Stimulated activated CD4-positive, alpha-beta T cell treated with anti-CD3 and anti-CD28 coated beads, Interleukin-15, amount 100 ng/mL, for 24 hours (primary cell): Measurements from ENCODE around the gene CCDC150.
A peak's percentile ranks its signal among the peaks of the same experiment; 100 is the strongest.
"Not testable (repeated sequence)": the region's sequence is repeated elsewhere in the genome, so short reads cannot be mapped to it uniquely, and the experiment has no call there.

Experiments used
- DNase-seq: peaks from one replicate; pipeline ENCODE4 v3.0.0-alpha.2; 2020

The CCDC150 gene

DNA sequence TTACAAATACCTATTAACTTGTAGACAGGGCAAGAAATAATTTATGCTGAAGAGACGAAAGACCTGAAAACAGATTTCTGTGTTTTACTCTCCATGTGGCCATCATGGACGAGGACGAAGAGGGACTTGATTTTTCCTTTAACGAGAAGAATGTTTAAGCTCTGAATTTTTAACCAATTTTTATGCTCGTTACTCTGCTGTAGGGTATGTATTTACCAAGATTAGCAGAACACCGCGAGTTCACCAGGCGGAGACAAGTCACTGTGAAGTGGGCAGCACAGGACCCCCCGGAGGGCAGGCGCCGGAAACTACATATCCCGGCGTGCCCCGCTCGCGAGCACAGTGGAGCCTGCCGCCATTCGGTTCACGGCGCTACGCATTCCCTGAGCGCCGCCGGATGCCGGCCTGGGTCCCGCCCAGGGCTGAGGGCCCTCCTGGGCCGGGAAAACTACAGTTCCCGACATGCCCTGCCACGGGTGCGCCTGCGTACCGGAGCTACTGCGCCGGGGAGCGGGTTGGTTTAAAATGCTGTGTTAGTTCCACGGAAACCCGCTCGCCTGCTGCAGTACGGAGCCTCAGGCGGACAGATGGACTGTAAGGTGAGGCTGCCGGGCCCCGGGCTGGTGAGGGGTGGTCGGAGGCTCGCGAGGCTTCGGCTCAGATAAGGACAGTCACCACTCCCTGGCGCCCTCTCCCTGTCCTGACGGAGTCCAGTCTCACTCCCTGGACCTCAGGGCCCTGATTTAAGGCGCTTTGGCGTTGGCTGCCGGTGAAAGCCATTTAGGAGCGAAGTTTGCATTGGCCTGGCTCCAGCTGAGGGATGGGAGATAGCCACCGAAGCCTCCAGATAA, at the start of gene CCDC150:
Gene CCDC150, plus strand, starts transcription at position 536 of the 851 bp plus-strand sequence. Its CDS starts 52 bp downstream, at position 588.
- peak; percentile 96 for DNase-seq

- no peak for DNase-seq
Measured at GRCh38 chr2:196590286-196590685, 49.2 kb upstream of the CCDC150 start.

DNA sequence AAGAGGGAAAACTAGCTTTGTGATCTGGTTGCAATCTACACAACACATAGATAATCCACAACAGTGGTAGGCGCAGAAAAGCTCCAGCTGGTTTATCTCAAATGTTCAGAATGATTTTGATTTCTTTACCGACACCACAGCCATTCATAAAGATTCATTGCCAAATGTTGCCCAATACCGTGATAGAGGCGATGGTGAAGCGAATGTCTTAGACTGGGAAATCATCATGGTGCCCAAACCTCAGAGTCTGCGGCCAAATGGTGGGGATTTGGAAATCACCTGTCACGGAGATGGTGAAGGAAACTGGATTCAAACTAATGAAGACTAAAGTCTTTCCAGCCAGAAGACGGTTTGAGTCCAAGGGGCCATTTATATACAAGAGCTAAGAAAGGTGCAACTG, 48.5 kb upstream of the CCDC150 start:
- DNase-seq, result no peak

- no peak for DNase-seq
Measured at GRCh38 chr2:196591621-196592022, 47.9 kb upstream of the CCDC150 start.

- peak; percentile 11 for DNase-seq
Measured at GRCh38 chr2:196592331-196592910, 47.1 kb upstream of the CCDC150 start.

DNA sequence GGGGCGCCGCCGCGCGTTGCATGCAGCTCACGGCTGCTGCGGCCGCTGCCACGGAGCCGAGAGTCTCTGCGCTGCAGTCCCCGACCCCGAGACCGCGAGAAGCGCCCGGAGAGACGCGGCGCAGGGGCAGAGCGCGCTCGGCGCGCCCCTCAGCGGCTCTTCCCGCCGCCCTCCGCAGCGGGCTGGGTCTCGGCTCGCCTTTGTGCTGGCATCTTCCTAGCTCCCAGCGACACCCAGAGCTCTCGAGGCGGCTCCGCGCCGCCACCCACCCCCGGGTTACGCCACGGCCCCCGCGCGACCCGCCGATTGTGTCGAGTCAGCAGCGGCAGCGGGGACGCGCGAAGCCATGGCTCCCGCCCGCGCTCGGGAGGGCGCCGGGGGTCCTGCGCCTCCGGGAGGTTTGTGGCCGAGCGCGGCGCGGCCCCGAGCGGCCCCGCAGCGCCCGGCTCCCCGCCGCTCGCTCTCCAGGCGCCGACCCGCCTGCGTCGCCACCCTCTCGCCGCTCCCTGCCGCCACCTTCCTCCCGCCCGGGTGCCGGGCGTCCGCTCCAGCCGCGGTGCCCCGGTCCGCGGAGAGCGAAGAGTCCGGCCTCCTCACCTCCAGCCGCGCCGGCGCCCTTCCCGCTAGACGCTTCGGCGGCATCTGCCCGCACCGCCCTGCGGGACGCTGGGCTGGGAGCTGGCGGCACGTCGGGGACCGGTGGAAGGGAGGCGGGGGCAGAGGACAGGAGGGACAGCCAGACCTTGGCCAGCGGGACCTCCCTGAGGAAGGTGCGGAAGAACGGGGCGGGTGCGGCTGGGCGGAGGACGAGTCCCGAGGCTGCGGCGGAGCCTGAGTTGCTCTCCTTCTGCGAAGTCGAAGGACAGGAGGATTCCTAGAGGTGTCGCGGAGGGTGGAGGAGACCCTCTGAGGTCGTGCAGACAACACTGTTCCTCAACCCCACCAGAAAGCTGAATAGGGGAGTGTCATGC, 46.3 kb upstream of the CCDC150 start, which contains the start of gene HECW2:
Gene HECW2, minus strand, starts transcription at position 644 of the 971 bp plus-strand sequence.
- peak; percentile 49 for DNase-seq

- no peak for DNase-seq
Measured at GRCh38 chr2:196594158-196594557, 45.4 kb upstream of the CCDC150 start.

DNA sequence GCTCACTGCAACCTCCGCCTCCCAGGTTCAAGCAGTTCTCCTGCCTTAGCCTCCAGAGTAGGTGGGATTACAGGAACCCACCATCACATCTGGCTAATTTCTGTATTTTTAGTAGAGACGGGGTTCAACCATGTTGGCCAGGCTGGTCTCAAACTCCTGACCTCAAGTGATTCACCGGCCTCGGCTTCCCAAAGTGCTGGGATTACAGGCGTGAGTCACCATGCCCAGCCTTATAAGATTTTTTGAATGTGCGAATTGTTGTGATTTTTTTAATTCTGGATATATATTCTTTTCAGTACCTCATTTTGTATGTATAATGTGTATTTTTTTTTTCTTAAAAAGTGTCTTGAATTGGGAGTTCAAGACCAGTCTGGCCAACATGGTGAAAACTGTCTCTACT, 42.0 kb upstream of the CCDC150 start:
- DNase-seq, result no peak

DNA sequence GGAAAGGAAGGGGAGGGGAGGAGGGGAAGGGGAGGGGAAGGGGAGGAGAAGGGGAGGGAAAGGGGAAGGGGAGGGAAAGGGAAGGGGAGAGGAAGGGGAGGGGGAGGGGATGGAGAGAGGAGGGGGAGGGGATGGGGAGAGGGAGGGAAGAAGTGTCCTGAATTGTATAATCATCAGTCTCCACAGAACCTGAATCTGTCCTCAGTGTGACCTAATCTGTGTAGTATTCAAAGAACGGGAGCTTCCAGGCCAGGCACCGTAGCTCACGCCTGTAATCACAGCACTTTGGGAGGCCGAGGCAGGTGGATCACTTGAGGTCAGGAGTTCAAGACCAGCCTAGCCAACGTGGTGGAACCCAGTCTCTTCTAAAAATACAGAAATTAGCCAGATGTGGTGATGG, 41.1 kb upstream of the CCDC150 start:
- DNase-seq, result no peak

DNA sequence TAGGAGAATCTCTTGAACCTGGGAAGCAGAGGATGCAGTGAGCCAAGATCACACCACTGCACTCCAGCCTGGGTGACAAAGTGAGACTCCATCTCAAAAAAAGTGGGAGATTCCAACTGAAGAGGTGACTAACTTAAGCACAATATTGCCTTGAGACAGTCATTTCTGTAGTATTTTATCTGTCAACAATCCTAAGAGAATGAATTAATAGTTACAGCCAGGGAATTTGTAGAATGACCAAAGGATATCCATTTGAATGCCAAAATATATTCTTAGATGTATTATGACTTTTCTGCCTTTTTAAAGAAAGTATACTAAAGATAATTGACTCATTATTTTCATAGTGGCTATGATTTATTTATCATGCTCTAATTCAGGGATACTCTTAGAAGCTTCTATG, 40.7 kb upstream of the CCDC150 start:
- no peak for DNase-seq

GRCh38 chr2:196601430-196602306, 37.8 kb upstream of the CCDC150 start:
- no peak for DNase-seq

DNA sequence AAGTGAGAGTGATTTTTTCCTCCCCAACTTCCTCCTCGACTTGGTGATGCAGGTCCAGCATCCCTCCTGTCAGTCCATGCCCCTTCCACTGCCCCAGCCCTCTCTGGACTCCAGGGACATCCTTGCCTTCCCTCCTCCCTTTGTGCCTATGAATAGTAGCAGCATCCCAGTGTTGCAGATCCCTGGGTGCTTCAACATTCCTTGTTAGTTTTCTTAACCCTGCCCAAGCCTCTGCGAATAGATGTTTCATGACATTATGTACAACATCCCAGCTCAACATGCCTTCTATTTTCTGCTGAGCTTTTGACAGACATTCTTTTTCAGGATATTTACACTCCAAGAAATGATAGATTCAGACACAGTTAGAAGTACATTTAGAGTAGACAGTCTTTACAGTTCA, 35.3 kb upstream of the CCDC150 start:
- DNase-seq, result no peak

- DNase-seq, result no peak
Measured at GRCh38 chr2:196606516-196606915, 33.0 kb upstream of the CCDC150 start.

- no peak for DNase-seq
Measured at GRCh38 chr2:196607073-196607472, 32.4 kb upstream of the CCDC150 start.

GRCh38 chr2:196607896-196608295, 31.6 kb upstream of the CCDC150 start:
- DNase-seq, result not testable (repeated sequence)

DNA sequence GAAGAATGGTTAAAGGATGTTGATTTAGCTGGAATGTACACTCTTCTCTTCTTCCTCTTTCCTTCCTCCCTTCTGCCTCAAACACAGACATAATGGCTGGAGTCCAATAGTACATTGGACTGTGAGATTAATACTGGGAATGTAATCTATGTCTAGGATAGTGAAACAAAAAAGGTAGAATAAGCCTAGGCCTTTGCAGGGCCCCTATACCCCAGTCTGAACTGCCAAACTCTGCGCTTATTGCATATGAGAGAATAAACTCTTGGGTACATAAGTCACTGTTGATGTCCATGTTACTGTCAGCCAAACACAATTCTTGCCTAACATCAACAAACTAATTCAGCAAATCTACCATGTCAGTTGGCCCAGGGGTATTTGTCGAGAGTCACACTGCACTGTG, 29.7 kb upstream of the CCDC150 start:
- no peak for DNase-seq

DNA sequence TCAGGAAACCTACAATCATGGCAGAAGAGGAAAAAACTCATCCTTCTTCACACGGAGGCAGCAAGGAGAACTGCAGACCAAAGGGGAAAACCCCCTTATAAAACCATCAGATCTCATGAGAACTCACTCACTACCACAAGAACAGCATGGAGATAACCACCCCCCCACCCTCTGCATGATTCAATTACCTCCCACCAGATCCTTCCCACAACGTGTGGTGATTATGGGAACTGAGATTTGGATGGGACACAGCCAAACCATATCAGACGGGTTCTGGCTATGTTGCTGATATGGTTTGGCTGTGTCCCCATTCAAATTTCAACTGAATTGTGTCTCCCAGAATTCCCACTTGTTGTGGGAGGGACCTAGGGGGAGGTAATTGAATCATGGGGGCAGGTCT, 28.7 kb upstream of the CCDC150 start:
- no peak for DNase-seq

- DNase-seq, result no peak
Measured at GRCh38 chr2:196613302-196613701, 26.2 kb upstream of the CCDC150 start.

- no peak for DNase-seq
Measured at GRCh38 chr2:196617430-196617829, 22.1 kb upstream of the CCDC150 start.

DNA sequence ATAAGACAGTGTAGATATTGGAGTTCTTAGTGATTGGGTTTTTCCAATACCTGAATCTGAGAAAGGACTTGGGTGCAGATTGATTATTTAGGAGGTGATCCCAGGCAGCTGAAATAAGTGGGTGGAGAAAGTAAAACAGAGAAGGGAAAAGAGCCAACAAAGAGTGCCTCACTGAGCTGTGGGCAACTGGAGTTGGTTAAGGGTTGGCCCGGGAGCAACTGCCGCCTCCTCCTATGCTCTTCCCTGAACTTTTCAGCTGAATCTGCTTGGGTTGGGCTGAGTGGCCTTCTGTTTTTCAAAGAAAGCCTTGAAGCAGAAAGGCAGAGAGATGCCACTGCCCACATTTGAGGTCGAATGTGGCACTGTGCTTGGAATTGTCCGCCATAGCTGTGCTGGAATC, 20.9 kb upstream of the CCDC150 start:
- DNase-seq, result no peak

DNA sequence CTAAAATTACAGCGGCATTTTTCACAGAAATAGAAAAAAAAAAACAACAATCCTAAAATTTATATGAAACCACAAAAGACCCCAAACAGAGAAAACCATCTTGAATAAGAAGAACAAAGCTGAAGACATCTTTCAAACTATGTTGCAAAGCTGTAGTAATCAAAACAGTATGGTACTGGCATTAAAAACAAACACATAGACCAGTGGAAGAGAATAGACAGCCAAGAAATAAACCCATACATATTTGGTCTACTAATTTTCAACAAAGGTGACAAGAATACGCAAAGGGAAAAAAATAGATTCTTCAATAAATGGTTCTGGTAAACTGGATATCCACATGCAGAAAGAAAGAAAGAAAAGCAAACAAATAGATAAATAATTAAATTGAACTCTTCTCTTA, 9.0 kb upstream of the CCDC150 start:
- DNase-seq, result no peak

GRCh38 chr2:196635156-196635555, 4.4 kb upstream of the CCDC150 start:
- no peak for DNase-seq
